ENCODE measurements around the gene MAPRE3.

DNA sequence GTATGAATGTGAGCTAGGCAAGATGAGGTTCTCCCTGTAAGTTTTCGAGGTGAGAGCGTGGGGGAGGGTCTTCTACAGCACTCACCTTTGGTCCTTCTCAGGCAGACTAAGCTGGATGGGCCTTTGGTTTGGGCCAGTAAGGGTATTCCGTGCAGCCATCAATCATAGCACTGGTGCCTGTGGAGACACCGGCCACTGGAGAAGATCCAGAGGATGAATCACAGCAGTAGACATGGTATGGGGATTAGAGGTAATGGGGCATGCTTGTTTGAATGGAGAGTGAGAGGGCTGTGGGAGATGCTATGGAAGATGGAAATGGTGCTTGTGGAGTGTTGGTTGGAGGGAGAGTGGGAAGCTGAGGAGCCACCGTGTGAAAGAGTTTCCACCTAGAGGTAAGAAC, 16.1 kb downstream of the MAPRE3 start:
- TF ChIP-seq SUZ12 (IDR thresholded peaks at IDR 0.05; ENCODE audit: extremely low read depth, insufficient read depth, insufficient read length) (no peak), ZNF274 (IDR thresholded peaks at IDR 0.05; ENCODE audit: low read depth, low read length) (no peak)

Measured in NT2/D1 (cell line).